Activated T-cell treated with anti-CD3 and anti-CD28 coated beads, Interleukin-2, amount 50 U/mL, for 72 hours (primary cell): ENCODE results near the gene PTPRK. TPM values are rescaled to one million over a fixed set of nuclear protein-coding genes. Genes with fewer than 3 reads are reported as not detected.

Source experiments
- ATAC-seq, 2 donors: fragments of 150-1000 bp; cut with Tn5 transposase; replicated peaks in 1 of 2; 2 replicates each; pipeline ENCODE4 v1.10.0; 2021; ENCODE audit warnings: moderate library complexity in 2 of 2, mild to moderate bottlenecking in 1 of 2
- DNase-seq, 2 donors: peaks; one replicate each; pipeline ENCODE4 v3.0.0; 2021 to 2022; ENCODE audit warnings: mixed read lengths in 1 of 2
- H3K27ac Mint-ChIP-seq: one replicate; pipeline ENCODE4 v1.8.0; 2022; ENCODE audit warnings: mild to moderate bottlenecking, moderate library complexity, mixed read lengths
- H3K27me3 Mint-ChIP-seq: one replicate; pipeline ENCODE4 v1.8.0; 2022; ENCODE audit warnings: low read depth, mixed read lengths
- H3K36me3 Mint-ChIP-seq, 2 donors: one replicate each; pipeline ENCODE4 v1.8.0; 2022; ENCODE audit warnings: mixed read lengths in 2 of 2, mild to moderate bottlenecking in 1 of 2; ENCODE audit not compliant: insufficient read depth in 2 of 2
- H3K4me1 Mint-ChIP-seq: one replicate; pipeline ENCODE4 v1.8.0; 2022; ENCODE audit warnings: low read depth, mixed read lengths
- H3K4me3 Mint-ChIP-seq, 2 donors: one replicate each; pipeline ENCODE4 v1.8.0; 2022; ENCODE audit warnings: mild to moderate bottlenecking in 2 of 2, mixed read lengths in 2 of 2, moderate library complexity in 2 of 2
- H3K9me3 Mint-ChIP-seq, 2 donors: one replicate each; pipeline ENCODE4 v1.8.0; 2022; ENCODE audit warnings: mixed read lengths in 2 of 2
- total RNA-seq, 2 donors: library from RNA; stranded (reverse); gene quantifications; one replicate each; pipeline ENCODE4 v1.2.3, GENCODE V29; 2022

Gene PTPRK
- total RNA-seq, 2 donors from 2014 or later = 3.8 to 6.4 TPM

- DNase-seq (no peak), ATAC-seq (no peak)
- Mint-ChIP-seq H3K27ac (no peak overlapping the region), H3K4me1 (peaks cover 6% of the 10 kb centered on the region), H3K9me3 (no peaks in the 10 kb centered on the region), H3K27me3 (no peaks in the 10 kb centered on the region), H3K4me3 (no peak overlapping the region), H3K36me3 (no peaks in the 10 kb centered on the region)
Measured at GRCh38 chr6:128511506-128511905, 8.9 kb downstream of the PTPRK start.

GRCh38 chr6:128509709-128510108, 10.7 kb downstream of the PTPRK start:
- ATAC-seq (no peak), DNase-seq (no peak)
- no peaks in the 10 kb centered on the region for H3K36me3 Mint-ChIP-seq
- H3K27ac Mint-ChIP-seq = no peak overlapping the region
- no peak overlapping the region for H3K4me3 Mint-ChIP-seq
- H3K9me3 Mint-ChIP-seq = no peaks in the 10 kb centered on the region
- no peaks in the 10 kb centered on the region for H3K27me3 Mint-ChIP-seq
- H3K4me1 Mint-ChIP-seq = peaks cover 6% of the 10 kb centered on the region

GRCh38 chr6:128508588-128509296, 11.7 kb downstream of the PTPRK start:
- H3K4me1 Mint-ChIP-seq = peaks cover 6% of the 10 kb centered on the region
- no peaks in the 10 kb centered on the region for H3K9me3 Mint-ChIP-seq
- H3K27me3 Mint-ChIP-seq = no peaks in the 10 kb centered on the region
- no peak for ATAC-seq
- H3K4me3 Mint-ChIP-seq = no peak overlapping the region
- no peak overlapping the region for H3K27ac Mint-ChIP-seq
- DNase-seq = no peak
- no peaks in the 10 kb centered on the region for H3K36me3 Mint-ChIP-seq

GRCh38 chr6:128507337-128508310, 12.8 kb downstream of the PTPRK start:
- no peaks in the 10 kb centered on the region for H3K36me3 Mint-ChIP-seq
- no peaks in the 10 kb centered on the region for H3K27me3 Mint-ChIP-seq
- peaks cover 6% of the 10 kb centered on the region for H3K4me1 Mint-ChIP-seq
- H3K27ac Mint-ChIP-seq = no peak overlapping the region
- DNase-seq (no peak), ATAC-seq (no peak)
- H3K4me3 Mint-ChIP-seq = no peak overlapping the region
- H3K9me3 Mint-ChIP-seq = no peaks in the 10 kb centered on the region

GRCh38 chr6:128505603-128506002, 14.8 kb downstream of the PTPRK start:
- no peaks in the 10 kb centered on the region for H3K27me3 Mint-ChIP-seq
- H3K4me1 Mint-ChIP-seq = peaks cover 6% of the 10 kb centered on the region
- H3K4me3 Mint-ChIP-seq = no peak overlapping the region
- DNase-seq (no peak), ATAC-seq (no peak)
- no peak overlapping the region for H3K27ac Mint-ChIP-seq
- H3K9me3 Mint-ChIP-seq = no peaks in the 10 kb centered on the region
- H3K36me3 Mint-ChIP-seq = no peaks in the 10 kb centered on the region

GRCh38 chr6:128504003-128504654, 16.3 kb downstream of the PTPRK start:
- ATAC-seq (no peak), DNase-seq (no peak)
- H3K4me3 Mint-ChIP-seq = no peak overlapping the region
- no peaks in the 10 kb centered on the region for H3K9me3 Mint-ChIP-seq
- peaks cover under 1% of the 10 kb centered on the region for H3K4me1 Mint-ChIP-seq
- H3K27ac Mint-ChIP-seq = no peak overlapping the region
- H3K36me3 Mint-ChIP-seq = no peaks in the 10 kb centered on the region
- H3K27me3 Mint-ChIP-seq = no peaks in the 10 kb centered on the region

GRCh38 chr6:128500749-128501600, 19.4 kb downstream of the PTPRK start:
- Mint-ChIP-seq H3K27me3 (no peaks in the 10 kb centered on the region), H3K4me3 (no peak overlapping the region), H3K27ac (no peak overlapping the region), H3K4me1 (no peaks in the 10 kb centered on the region), H3K9me3 (no peaks in the 10 kb centered on the region), H3K36me3 (no peaks in the 10 kb centered on the region)
- no peak for DNase-seq
- ATAC-seq = no peak

GRCh38 chr6:128500014-128500413, 20.4 kb downstream of the PTPRK start:
- ATAC-seq (no peak), DNase-seq (no peak)
- no peaks in the 10 kb centered on the region for H3K9me3 Mint-ChIP-seq
- no peak overlapping the region for H3K27ac Mint-ChIP-seq
- H3K4me1 Mint-ChIP-seq = no peaks in the 10 kb centered on the region
- H3K27me3 Mint-ChIP-seq = no peaks in the 10 kb centered on the region
- H3K36me3 Mint-ChIP-seq = no peaks in the 10 kb centered on the region
- H3K4me3 Mint-ChIP-seq = no peak overlapping the region

- Mint-ChIP-seq H3K9me3 (no peaks in the 10 kb centered on the region), H3K27ac (no peak overlapping the region), H3K4me1 (no peaks in the 10 kb centered on the region), H3K36me3 (no peaks in the 10 kb centered on the region), H3K27me3 (no peaks in the 10 kb centered on the region), H3K4me3 (no peak overlapping the region)
- ATAC-seq = no peak
- no peak for DNase-seq
Measured at GRCh38 chr6:128499079-128499731, 21.2 kb downstream of the PTPRK start.

GRCh38 chr6:128498234-128498633, 22.2 kb downstream of the PTPRK start:
- no peak for DNase-seq
- Mint-ChIP-seq H3K4me3 (no peak overlapping the region), H3K36me3 (no peaks in the 10 kb centered on the region), H3K27ac (no peak overlapping the region), H3K9me3 (no peaks in the 10 kb centered on the region), H3K27me3 (no peaks in the 10 kb centered on the region), H3K4me1 (no peaks in the 10 kb centered on the region)
- no peak for ATAC-seq

- no peaks in the 10 kb centered on the region for H3K36me3 Mint-ChIP-seq
- H3K27ac Mint-ChIP-seq = no peak overlapping the region
- H3K4me3 Mint-ChIP-seq = no peak overlapping the region
- no peaks in the 10 kb centered on the region for H3K27me3 Mint-ChIP-seq
- no peak for ATAC-seq
- peaks cover 11% of the 10 kb centered on the region for H3K4me1 Mint-ChIP-seq
- no peaks in the 10 kb centered on the region for H3K9me3 Mint-ChIP-seq
- DNase-seq = no peak
Measured at GRCh38 chr6:128495536-128496333, 24.7 kb downstream of the PTPRK start.
